ENCODE data around the gene OSGIN1.
"Not testable (repeated sequence)": the region's sequence is repeated elsewhere in the genome, so short reads cannot be mapped to it uniquely, and the experiment has no call there.

Gene OSGIN1

GRCh38 chr16:83940630-83941378 lies 12.2 kb upstream of the OSGIN1 start:
- no peak for DNase-seq (ENCODE audit: low spot score)

- not testable (repeated sequence) for DNase-seq (ENCODE audit: low spot score)
These were observed 11.5 kb upstream of the OSGIN1 start for GRCh38 chr16:83941546-83941945.

GRCh38 chr16:83942074-83942473 lies 11.0 kb upstream of the OSGIN1 start:
- no peak for DNase-seq (ENCODE audit: low spot score)

GRCh38 chr16:83942815-83943515 lies 10.1 kb upstream of the OSGIN1 start:
- no peak for DNase-seq (ENCODE audit: low spot score)

GRCh38 chr16:83943516-83944050 lies 9.5 kb upstream of the OSGIN1 start:
- DNase-seq (ENCODE audit: low spot score): no peak

GRCh38 chr16:83945587-83945986 lies 7.5 kb upstream of the OSGIN1 start:
- DNase-seq (ENCODE audit: low spot score): no peak

- no peak for DNase-seq (ENCODE audit: low spot score)
These were observed 6.8 kb upstream of the OSGIN1 start for GRCh38 chr16:83946154-83946780.

GRCh38 chr16:83946781-83947566 lies 6.1 kb upstream of the OSGIN1 start:
- DNase-seq (ENCODE audit: low spot score): no peak

GRCh38 chr16:83947642-83948234 lies 5.3 kb upstream of the OSGIN1 start:
- DNase-seq (ENCODE audit: low spot score): no peak

- DNase-seq (ENCODE audit: low spot score): no peak
These were observed 3.9 kb upstream of the OSGIN1 start for GRCh38 chr16:83948914-83949723.

GRCh38 chr16:83949724-83950001 lies 3.4 kb upstream of the OSGIN1 start:
- DNase-seq (ENCODE audit: low spot score): no peak

- not testable (repeated sequence) for DNase-seq (ENCODE audit: low spot score)
These were observed 2.1 kb upstream of the OSGIN1 start for GRCh38 chr16:83950862-83951399.

- DNase-seq (ENCODE audit: low spot score): no peak
These were observed 1.5 kb upstream of the OSGIN1 start for GRCh38 chr16:83951544-83951943.

GRCh38 chr16:83952587-83952939 lies 477 bp upstream of the OSGIN1 start:
- DNase-seq (ENCODE audit: low spot score): peak; percentile 20

- DNase-seq (ENCODE audit: low spot score): peak; percentile 53
These were observed 946 bp downstream of the OSGIN1 start for GRCh38 chr16:83953796-83954576.

GRCh38 chr16:83954577-83955016 lies 1.6 kb downstream of the OSGIN1 start:
- no peak for DNase-seq (ENCODE audit: low spot score)

GRCh38 chr16:83955218-83956130 lies 2.4 kb downstream of the OSGIN1 start:
- no peak for DNase-seq (ENCODE audit: low spot score)

GRCh38 chr16:83956336-83957289 lies 3.6 kb downstream of the OSGIN1 start:
- DNase-seq (ENCODE audit: low spot score): peak; percentile 85

Data from cerebellar cortex (tissue), 1 donor.